ENCODE data around the gene KIF13A.
"Not testable (repeated sequence)": the region's sequence is repeated elsewhere in the genome, so short reads cannot be mapped to it uniquely, and the experiment has no call there.

KIF13A gene

GRCh38 chr6:17771609-17772008 is 215.8 kb downstream of the KIF13A start:
- peak; percentile 37 to 62 (median 50) for DNase-seq

DNA sequence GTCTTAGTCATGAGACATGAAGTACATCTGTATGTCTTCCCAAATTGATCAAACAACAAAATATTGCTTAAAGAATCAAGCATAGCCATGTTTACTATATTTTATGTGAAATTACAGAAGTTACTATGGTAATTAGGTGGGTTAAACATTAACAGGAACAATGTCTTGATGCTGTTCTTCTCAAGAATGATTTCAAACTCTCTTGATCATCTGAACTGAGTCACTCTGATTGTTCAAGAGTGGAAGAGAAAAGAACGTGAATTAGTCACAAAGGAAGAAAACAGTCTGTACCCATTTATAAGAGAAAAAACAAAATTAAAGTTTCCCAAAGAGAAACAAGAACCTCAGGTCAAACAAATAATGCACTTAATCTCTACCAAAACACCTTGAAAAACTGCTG is 218.6 kb downstream of the KIF13A start:
- DNase-seq, result peak in 2 of 4 experiments; percentile 5 to 7

DNA sequence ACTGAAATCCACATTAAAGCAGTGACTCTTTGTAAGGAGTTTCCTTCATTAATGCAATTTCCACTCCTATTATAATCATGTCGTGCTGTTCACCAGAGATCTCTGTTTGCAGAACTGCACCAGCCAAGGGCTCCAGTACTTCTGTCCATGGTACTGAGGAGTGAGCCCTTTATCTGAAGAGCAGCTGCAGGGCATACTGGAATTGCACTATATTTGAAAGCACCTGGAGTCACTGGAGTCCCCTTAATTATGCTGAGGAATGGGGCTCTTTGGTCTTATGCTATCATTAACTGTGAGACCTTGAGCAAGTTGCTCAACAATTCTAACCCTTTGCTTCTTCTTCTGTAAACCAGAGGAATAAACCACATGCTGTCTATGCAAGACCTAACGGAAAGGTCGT is 219.0 kb downstream of the KIF13A start:
- DNase-seq, result peak in 2 of 4 experiments; percentile 13 to 35

GRCh38 chr6:17762651-17763050 is 224.8 kb downstream of the KIF13A start:
- DNase-seq, result no peak

- DNase-seq, result no peak
These were observed 229.3 kb downstream of the KIF13A start for GRCh38 chr6:17758119-17758518.

GRCh38 chr6:17754254-17754653 is 233.2 kb downstream of the KIF13A start:
- no peak for DNase-seq

DNA sequence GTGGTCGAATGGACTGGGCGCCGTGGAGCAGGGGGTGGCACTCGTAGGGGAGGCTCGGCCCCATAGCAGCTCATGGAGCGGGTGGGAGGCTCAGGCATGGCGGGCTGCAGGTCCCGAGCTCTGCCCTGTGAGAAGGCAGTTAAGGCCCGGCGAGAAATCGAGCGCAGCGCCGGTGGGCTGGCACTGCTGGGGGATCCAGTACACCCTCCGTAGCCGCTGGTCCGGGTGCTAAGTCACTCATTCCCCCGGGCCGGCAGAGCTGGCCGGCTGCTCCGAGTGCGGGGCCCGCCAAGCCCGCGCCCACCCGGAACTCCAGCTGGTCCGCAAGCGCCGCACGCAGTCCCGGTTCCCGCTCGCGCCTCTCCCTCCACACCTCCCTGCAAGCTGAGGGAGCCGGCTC is 242.1 kb downstream of the KIF13A start:
- not testable (repeated sequence) for DNase-seq

GRCh38 chr6:17744757-17745308 is 242.6 kb downstream of the KIF13A start:
- not testable (repeated sequence) for DNase-seq

DNA sequence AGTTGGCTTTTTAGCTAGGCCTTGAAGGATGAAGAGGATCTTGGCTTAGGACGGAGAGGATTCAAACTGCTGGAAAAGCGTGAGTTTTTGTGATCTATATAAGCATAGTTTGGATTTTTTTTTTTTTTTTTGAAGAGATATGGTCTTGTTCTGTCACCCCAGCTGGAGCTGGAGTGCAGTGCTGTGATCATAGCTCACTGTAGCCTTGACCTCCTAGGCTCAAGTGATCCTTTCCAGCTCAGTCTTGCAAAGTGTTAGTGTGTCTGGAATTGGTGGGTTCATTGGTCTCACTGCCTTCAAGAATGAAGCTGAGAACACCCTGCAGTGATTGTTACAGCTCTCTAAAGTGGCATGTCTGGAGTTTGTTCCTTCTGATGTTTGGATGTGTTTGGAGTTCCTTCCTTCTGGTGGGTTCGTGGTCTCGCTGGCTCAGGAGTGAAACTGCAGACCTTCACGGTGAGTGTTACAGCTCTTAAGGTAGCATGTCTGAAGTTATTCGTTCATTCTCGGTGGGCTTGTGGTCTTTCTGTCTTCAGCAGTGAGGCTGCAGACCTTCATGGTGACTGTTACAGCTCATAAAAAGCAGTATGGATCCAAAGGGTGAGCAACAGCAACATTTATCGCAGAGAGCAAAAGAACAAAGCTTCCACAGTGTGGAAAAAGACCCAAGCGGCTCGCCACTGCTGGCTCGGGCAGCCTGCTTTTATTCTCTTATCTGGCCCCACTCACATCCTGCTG is 243.2 kb downstream of the KIF13A start:
- DNase-seq, result no peak

DNA sequence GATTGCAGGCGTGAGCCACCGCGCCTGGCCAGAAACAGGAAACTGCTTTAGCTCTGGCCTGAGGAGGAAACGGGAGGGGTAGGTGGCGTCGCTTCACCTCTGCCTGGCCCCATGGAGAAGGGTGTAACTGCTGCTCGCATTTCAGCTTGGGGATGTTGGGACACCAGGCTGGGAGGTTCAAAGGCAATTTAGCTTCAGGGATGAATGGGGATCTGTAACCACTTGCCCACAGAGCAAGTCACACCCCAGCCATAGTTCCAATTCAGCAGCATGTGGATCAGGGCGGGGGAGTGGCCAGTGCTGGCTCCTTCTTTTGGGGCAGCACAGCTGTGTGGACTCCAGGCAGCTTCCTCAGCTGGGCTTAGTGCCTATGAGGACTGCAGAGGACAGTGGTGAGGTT is 245.9 kb downstream of the KIF13A start:
- DNase-seq, result peak in 1 of 4 experiments; percentile 3

- no peak for DNase-seq
These were observed 246.7 kb downstream of the KIF13A start for GRCh38 chr6:17740559-17741220.

GRCh38 chr6:17737704-17738252 is 249.7 kb downstream of the KIF13A start:
- no peak for DNase-seq

DNA sequence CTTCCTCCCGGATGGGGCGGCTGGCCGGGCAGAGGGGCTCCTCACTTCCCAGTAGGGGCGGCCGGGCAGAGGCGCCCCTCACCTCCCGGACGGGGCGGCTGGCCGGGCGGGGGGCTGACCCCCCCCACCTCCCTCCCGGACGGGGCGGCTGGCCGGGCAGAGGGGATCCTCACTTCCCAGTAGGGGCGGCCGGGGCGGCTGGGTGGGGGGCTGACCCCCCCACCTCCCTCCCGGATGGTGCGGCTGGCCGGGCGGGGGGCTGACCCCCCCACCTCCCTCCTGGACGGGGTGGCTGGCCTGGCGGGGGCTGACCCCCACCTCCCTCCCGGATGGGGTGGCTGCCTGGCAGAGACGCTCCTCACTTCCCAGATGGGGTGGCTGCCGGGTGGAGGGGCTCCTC is 252.1 kb downstream of the KIF13A start:
- DNase-seq, result not testable (repeated sequence)

DNA sequence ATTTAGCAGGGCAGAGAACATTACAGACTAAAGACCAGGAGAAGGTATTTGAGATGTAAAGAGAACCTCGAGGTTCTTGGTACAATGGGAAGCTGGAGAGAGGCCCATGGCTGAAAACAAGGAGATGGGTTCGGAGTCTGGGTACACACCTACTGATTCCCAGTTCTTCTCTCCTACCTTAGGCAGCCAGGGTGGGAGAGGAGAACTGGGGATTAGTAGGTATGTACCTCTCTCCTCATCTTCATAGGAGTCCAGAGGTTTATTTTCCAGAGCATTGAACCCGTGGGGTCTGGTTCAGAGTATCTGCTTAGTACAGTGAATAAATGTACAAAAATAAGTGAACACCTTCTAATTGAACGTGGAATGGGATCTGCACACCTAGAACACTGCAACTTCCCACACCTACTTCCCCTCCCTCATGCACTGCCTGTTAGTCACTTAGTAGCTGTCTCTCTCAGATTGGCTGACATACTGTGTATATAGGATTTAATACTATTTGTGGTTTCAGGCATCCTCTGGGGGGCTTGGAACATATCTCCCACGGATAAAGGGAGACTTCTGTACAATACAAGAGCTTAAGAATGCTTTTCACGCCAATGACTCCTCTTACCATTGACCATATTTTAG is 257.2 kb downstream of the KIF13A start:
- DNase-seq, result no peak

GRCh38 chr6:17729223-17730077 is 258.0 kb downstream of the KIF13A start:
- no peak for DNase-seq

- no peak for DNase-seq
These were observed 258.7 kb downstream of the KIF13A start for GRCh38 chr6:17728551-17729222.

DNA sequence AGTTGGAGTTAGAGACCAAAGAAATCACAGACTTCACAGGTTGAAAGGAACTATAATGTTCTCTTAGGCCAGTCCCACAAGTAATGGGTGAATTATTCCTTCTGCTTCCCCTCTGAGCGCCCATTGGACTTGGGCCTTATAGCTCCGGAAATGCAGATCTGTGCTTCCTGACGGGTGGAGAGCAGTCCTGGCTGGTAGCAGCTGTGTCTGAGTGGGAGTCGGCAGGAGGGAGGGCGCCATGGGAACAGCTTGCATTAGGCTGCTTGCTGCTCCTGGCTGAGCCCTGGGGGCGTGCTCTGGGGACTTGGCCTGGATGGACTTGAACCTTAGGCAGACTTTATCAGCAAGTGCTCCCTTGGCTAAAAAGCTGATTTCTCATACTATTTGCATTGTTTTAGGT is 262.4 kb downstream of the KIF13A start:
- peak; percentile 41 to 68 (median 54) for DNase-seq

DNA sequence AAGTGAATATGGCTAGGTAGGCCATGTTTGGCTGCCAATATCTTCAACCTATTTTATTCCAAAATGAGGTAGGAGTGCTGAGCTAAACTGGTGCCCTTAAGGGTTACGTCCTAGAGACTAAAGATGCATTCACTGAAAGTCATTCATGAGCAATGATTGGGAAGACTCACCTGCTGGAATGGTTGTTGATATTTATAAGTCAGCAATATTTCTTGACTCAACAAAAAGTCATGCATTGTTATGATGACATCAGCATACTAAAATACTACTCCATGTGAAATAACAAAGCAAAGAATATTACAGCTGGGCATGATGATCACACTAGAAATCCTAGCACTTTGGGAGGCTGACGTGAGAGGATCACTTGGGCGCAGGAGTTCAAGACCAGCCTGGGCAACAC is 263.1 kb downstream of the KIF13A start:
- no peak for DNase-seq

DNA sequence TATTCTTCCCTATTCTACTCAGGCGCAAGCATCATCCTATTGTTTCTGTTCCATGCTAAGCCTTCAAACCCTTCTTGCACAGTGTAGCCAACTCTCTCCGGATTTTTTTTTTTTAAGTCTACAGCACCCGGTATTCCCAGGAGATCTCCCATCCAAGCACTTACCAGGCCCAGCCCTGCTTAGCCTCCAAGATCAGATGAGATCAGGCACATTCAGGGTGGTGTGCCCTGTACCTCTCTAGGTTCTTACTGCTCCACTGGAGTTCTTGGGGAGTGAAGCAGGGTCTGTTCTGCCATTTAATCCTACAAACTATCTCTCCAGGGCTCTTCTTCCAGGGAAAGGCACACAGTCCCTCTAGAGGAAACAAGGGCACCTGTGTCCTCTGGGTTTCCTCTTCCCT is 265.8 kb downstream of the KIF13A start:
- DNase-seq, result no peak

DNA sequence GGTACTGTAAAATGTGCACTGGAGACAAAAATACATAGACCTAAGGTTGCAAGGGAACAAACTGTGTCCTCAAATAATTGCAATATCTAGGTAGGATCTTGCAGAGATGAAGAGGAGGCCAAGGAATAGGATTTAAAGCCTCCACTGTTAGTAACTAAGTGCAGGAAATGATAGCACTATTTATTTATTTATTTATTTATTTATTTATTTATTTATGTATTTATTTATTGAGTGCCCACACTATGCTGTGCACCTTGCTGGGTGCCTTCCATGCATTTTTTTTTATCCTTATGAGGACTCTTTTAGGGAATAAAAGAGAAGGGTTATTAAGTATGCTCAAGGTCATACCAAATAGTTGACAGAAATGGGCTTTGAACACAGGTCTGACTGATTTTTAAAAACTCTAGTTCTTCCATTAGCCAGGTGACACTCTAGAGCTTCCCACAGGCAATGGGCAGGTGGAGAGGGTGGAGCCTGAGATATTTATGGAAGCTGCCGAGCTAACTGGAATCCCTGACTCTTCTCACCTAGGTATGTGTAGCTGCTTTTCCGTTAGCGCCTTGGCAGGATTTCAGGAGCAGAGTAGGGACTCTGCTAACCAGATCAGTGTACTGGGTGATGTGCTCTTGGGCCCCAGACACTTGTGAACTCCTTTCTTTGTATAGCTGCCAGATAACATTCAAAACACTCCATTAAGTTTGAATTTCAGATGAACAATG is 268.0 kb downstream of the KIF13A start:
- DNase-seq, result no peak

DNA sequence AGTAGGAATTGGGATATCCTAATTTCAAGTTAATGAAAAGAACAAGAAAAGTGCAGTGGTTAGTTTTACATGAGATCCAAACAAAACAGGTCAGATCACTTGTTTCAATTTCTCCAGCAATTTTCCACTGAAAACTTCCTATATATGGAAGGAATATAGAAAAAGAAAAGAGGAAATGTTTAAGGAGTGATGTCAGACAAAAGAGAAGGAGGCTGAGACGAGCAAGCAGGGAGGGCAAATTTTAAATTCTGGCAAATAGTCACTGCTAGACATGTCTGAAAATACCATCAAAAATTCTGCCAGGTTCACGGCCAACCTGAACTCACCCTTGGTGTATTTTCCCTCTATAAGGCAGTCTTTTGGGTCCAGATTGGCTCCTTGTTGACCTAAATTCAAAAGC is 271.2 kb downstream of the KIF13A start:
- peak in 2 of 4 experiments; percentile 14 to 15 for DNase-seq
